Heart right ventricle (tissue), 16 donors: Measurements from ENCODE around the gene SPATA33. TPM values are rescaled to one million over a fixed set of nuclear protein-coding genes. Genes with fewer than 3 reads are reported as not detected.

Source experiments
- ATAC-seq, 8 donors: fragments of 200-7000 bp; cut with Tn5 transposase; one replicate each; pipeline ENCODE4 v1.9.1; 2020; ENCODE audit warnings: mild to moderate bottlenecking in 8 of 8, moderate library complexity in 8 of 8, moderate number of reproducible peaks in 1 of 8
- DNase-seq, 2 donors: peaks; one replicate each; pipeline ENCODE4 v3.0.0-alpha.2; 2020
- H3K27ac ChIP-seq, 10 donors: fragments of 200-600 bp; sonication (generic) in 2 of 10; one replicate each; pipeline versions ENCODE4 v1.5.0 to v1.8.0; 2020 to 2022; ENCODE audit warnings: mild to moderate bottlenecking in 3 of 10
- H3K27me3 ChIP-seq, 7 donors: fragments of 200-600 bp; one replicate each; pipeline ENCODE4 v1.8.0; 2021 to 2022; ENCODE audit warnings: mild to moderate bottlenecking in 2 of 7
- H3K36me3 ChIP-seq, 9 donors: fragments of 200-600 bp; sonication (generic) in 1 of 9; one replicate each; pipeline versions ENCODE4 v1.5.0 to v1.8.0; 2020 to 2022; ENCODE audit warnings: mild to moderate bottlenecking in 2 of 9
- H3K4me1 ChIP-seq, 9 donors: fragments of 200-600 bp; sonication (generic) in 1 of 9; one replicate each; pipeline versions ENCODE4 v1.5.0 to v1.8.0; 2020 to 2022; ENCODE audit warnings: mild to moderate bottlenecking in 4 of 9
- H3K4me3 ChIP-seq, 10 donors: fragments of 200-600 bp; sonication (generic) in 2 of 10; one replicate each; pipeline versions ENCODE4 v1.5.0 to v1.8.0; 2020 to 2022; ENCODE audit warnings: mild to moderate bottlenecking in 7 of 10, moderate library complexity in 2 of 10
- H3K9me3 ChIP-seq, 11 donors: fragments of 200-600 bp in 10 of 11; sonication (generic) in 2 of 11; one replicate each; pipeline versions ENCODE4 v1.5.0 to v1.8.0; 2013 to 2022; ENCODE audit warnings: mild to moderate bottlenecking in 2 of 11, control low read depth in 1 of 11, moderate library complexity in 1 of 11
- WGBS, 2 donors: extraction: QIAGEN DNeasy Blood & Tissue Kit; methylation state at CpG; one replicate each; pipeline ENCODE4 v1.1.7; 2013; ENCODE audit warnings: inconsistent platforms in 1 of 2; 5-methylcytosine and 5-hydroxymethylcytosine counted together
- intact Hi-C, 10 donors: fragments of 100-400 bp; cut with DNase I; formaldehyde crosslinking; loops; one replicate each; pipeline versions ENCODE4 v1.11.1 to v1.14.2; 2022
- polyA plus RNA-seq, 2 donors: library from polyadenylated mRNA; stranded (reverse); fragments of 200-250 nt; gene quantifications; one replicate each; pipeline ENCODE4 v1.2.3, GENCODE V29; 2013
- total RNA-seq, 10 donors: library from RNA; stranded (reverse); fragmentation: NEBNext Ultra II Directional in 3 of 10; extraction: Animal tissue kit (Norgen Biotek cat#: 25700) in 3 of 10; gene quantifications; one replicate each; pipeline versions ENCODE4 v1.2.1 to v1.2.4, GENCODE V29; 2021 to 2023
- TF ChIP-seq, protein P1 (sequence below), 9 donors: fragments of 200-600 bp; sonication (generic) in 2 of 9; IDR thresholded peaks; one replicate each; pipeline versions ENCODE4 v1.5.0 to v1.8.0; 2021 to 2022; ENCODE audit warnings: antibody characterized with exemption in 9 of 9, mild to moderate bottlenecking in 5 of 9, moderate library complexity in 1 of 9
- donor health status: Arrhythmogenic right ventricular cardiomyopathy.
- donor health status: ischemic (EF 13 %, LVEDD 7.1; RV severe dilation, severe dysfunction).
- donor health status: healthy with polysubstance abuse.
- donor health status: DM: no; HTN: yes; CAD: no.
- donor health status: DM: no; HTN: no; CAD: no.
- donor health status: ischemic (EF 25% LVEDD 6.9; RV normal size, moderate dysfunction).
- donor health status: ischemic (EF 25% LVEDD 5.7; RV mildly dilated, moderate dysfunction).
- donor health status: healthy.
- donor health status: DM: yes; HTN: yes; CAD: no.
- donor health status: Ischemic cardiomyopathy.
- donor health status: ischemic (EF 35%, LVEDD 5.7; RV mildly dilated, moderate dysfunction).
- donor health status: nonischemic (EF 11% LVEDD 7.7; RV severe dilation, severe dysfunction).
- donor health status: DM: yes; HTN: yes; CAD: no.
- donor health status: PGD.
- donor health status: ischemic (EF 29% LVEDD 5.4; RV normal size, mild dysfunction).
- donor health status: nonischemic (EF 23%, LVEDD 6.1; RV moderate dilation, normal function).

SPATA33 gene
- total and polyA plus RNA-seq, 12 donors: 0.76 to 4.6 (median 2.6) TPM

DNA sequence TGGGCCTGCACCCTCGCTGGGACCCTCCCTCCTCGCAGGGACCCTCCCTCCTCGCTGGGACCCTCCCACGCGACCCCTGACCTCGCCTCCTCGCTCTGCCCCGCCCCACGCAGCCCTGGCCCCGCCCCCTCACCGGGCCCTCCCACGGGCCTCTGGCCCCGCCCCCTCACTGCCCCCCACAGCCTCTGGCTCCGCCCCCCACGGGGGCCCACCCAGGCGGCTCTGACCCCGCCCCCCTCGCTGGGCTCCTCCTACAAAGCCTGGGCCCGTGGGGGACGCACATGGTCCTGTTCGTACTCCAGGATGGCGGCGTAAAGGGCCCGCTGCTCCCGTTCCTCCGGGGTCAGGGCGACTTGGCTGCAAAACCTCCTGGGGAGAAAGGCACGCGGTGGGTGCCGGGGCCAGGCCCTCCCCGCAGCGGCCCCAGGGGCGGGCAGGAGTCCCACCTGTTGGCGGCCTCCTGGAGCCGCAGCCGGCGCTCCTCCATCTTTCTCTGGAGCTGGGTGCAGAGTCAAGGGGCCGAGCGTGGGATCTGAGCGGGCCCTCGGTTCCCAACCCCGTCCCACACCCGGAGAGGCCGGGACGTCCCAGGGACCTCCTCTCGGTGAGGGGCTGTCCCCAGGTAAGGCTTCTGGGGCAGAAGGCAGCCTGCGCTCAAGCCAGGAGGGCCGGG lies 54.1 kb downstream of the SPATA33 start:
- H3K27ac ChIP-seq: peak overlapping the region in 1 of 10 donors; percentile 3
- H3K36me3 ChIP-seq: peaks cover 0 to 24% (median 0%) of the 10 kb centered on the region in 9 donors
- ATAC-seq (peak in 6 of 8 donors; percentile 13 to 59 (median 37)), DNase-seq (peak in 1 of 2 donors; percentile 50)
- H3K4me1 ChIP-seq: peaks cover 0 to 11% (median 7%) of the 10 kb centered on the region in 9 donors
- intact Hi-C loops: no loop called here
- peak overlapping the region in 2 of 10 donors; percentile 24 to 47 for H3K4me3 ChIP-seq
- H3K9me3 ChIP-seq: no peaks in the 10 kb centered on the region
- TF ChIP-seq, protein P1, sequence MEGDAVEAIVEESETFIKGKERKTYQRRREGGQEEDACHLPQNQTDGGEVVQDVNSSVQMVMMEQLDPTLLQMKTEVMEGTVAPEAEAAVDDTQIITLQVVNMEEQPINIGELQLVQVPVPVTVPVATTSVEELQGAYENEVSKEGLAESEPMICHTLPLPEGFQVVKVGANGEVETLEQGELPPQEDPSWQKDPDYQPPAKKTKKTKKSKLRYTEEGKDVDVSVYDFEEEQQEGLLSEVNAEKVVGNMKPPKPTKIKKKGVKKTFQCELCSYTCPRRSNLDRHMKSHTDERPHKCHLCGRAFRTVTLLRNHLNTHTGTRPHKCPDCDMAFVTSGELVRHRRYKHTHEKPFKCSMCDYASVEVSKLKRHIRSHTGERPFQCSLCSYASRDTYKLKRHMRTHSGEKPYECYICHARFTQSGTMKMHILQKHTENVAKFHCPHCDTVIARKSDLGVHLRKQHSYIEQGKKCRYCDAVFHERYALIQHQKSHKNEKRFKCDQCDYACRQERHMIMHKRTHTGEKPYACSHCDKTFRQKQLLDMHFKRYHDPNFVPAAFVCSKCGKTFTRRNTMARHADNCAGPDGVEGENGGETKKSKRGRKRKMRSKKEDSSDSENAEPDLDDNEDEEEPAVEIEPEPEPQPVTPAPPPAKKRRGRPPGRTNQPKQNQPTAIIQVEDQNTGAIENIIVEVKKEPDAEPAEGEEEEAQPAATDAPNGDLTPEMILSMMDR (IDR thresholded peaks at IDR 0.05): no peak
- WGBS, 2 donors: 11 to 13% methylated on average over 46 to 48 of the region's 48 CpGs
- peaks cover 0 to 12% (median 7%) of the 10 kb centered on the region in 7 donors for H3K27me3 ChIP-seq

DNA sequence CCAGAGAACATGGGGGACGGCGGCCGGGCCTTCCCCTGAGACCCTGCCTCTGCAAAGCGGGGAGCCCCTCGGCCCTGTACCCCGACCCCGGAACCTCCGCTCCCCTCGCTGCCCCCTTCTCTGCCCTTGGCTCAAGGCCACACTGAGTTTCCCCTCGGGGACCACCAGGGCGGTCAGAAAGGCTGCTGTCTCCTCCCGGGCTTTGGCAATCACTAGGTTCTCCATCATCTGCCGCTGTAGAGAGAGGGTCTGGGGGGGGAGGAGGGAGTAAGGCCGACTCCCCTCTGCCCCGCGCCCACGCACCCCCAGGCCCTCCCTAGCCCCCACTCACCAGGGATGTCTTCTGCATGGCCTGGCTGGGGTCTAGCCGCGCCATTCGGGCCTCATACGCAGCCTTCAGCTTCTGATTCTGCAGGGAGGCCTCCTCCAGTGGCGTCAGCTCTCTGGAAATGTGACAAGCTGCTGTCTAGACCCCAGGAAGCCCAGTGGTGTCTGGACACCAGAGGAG lies 54.7 kb downstream of the SPATA33 start:
- DNase-seq (no peak), ATAC-seq (peak in 1 of 8 donors; percentile 5)
- Histone ChIP-seq H3K27ac (peak overlapping the region in 1 of 10 donors; percentile 3), H3K9me3 (no peaks in the 10 kb centered on the region), H3K27me3 (peaks cover 0 to 12% (median 7%) of the 10 kb centered on the region in 7 donors), H3K4me1 (peaks cover 0 to 11% (median 7%) of the 10 kb centered on the region in 9 donors), H3K4me3 (peak overlapping the region in 2 of 10 donors; percentile 24 to 47), H3K36me3 (peaks cover 0 to 21% (median 0%) of the 10 kb centered on the region in 9 donors)
- intact Hi-C loops: no loop called here
- TF ChIP-seq, protein P1 (IDR thresholded peaks at IDR 0.05): no peak
- WGBS, 2 donors: 23 to 35% methylated on average over 22 of the region's 22 CpGs

DNA sequence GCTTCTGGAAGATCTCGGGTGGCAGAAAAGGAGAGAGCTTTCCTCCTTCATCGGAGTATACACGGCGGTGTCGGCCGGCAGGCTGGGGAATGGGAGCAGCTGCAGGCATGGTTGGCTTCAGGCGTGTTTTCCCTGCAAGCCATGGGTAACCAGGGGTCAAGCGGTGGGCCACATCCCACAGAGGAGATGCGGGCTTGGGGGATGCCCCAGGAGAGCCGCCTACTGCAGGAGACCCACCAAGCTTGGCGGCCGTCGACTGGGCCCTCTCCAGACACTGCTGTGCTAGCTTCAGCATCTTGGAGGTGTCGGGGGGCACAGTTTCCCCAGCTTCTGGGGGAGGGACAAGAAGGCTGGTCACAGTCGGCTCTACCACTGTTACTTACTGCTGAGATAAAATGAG lies 58.9 kb downstream of the SPATA33 start:
- Histone ChIP-seq H3K36me3 (peaks cover 0 to 4% (median 0%) of the 10 kb centered on the region in 9 donors), H3K4me1 (peaks cover 6 to 33% (median 19%) of the 10 kb centered on the region in 9 donors)

DNA sequence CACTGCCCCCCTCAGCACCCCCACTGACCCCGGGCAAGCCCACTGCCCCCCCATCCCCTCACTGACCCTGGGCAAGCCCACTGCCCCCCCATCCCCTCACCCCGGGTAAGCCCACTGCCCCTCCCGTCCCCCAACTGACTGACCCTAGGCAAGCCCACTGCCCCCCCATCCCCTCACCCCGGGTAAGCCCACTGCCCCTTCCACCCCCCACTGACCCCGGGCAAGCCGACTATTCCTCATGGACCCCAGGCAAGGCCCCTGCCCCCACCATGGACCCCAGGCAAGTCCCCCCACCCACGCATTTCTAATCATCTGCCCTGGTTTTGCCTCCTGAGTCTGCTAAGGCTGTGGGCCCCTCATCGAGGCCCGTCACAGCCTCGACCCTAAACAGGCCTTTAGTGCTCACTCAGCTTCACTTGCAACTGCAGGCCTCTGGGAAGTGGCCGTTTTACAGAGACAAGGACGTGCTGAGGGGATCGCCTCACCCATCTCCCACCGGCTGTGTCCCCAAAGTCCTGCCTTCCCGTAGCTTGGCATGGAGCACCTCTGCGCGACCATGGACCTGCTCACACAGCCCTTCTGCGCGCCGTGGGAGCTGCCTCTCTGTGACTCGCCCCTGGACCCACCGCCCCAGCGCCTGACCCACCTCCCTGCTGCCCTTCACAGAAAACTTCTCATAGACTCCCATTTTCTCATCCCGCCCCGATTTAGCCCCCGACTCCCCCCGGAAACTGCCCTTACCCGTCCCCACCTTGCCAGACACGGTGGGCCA lies 59.5 kb downstream of the SPATA33 start:
- H3K4me3 ChIP-seq: no peak overlapping the region
- H3K9me3 ChIP-seq: no peaks in the 10 kb centered on the region
- H3K36me3 ChIP-seq: peaks cover 0 to 4% (median 0%) of the 10 kb centered on the region in 9 donors
- WGBS, 2 donors: 91 to 92% methylated on average over 25 to 29 of the region's 29 CpGs
- TF ChIP-seq, protein P1 (IDR thresholded peaks at IDR 0.05): no peak
- peaks cover 0 to 10% (median 7%) of the 10 kb centered on the region in 7 donors for H3K27me3 ChIP-seq
- peaks cover 6 to 29% (median 14%) of the 10 kb centered on the region in 9 donors for H3K4me1 ChIP-seq
- no peak overlapping the region for H3K27ac ChIP-seq
- ATAC-seq: no peak
- no peak for DNase-seq
- intact Hi-C loops: no loop called here

More for the DNA sequence above, 58.9 kb downstream of the SPATA33 start:
- 90 to 92% methylated on average over 15 of the region's 15 CpGs for WGBS, 2 donors
- ATAC-seq (no peak), DNase-seq (no peak)
- no peak overlapping the region for H3K4me3 ChIP-seq
- H3K9me3 ChIP-seq: no peaks in the 10 kb centered on the region
- intact Hi-C loops: no loop called here
- no peak overlapping the region for H3K27ac ChIP-seq
- TF ChIP-seq, protein P1 (IDR thresholded peaks at IDR 0.05): no peak
- H3K27me3 ChIP-seq: peaks cover 0 to 12% (median 7%) of the 10 kb centered on the region in 7 donors
